OCI-LY3 (cell line): Measurements from ENCODE around the gene FRMD6.

Source experiments
- H2AFZ ChIP-seq: fragments of 200-600, 300-600 bp; shearing (Covaris generic); 2 replicates; pipeline ENCODE4 v1.6.0; 2014; ENCODE audit warnings: antibody characterized with exemption, low read depth, low read length
- H3K27ac ChIP-seq: fragments of 200-600, 300-600 bp; sonication (generic); 2 replicates; pipeline ENCODE4 v1.5.1; 2014; ENCODE audit warnings: mild to moderate bottlenecking, low read length, moderate library complexity, mixed read lengths
- H3K27me3 ChIP-seq: fragments of 200-600, 300-600 bp; sonication (generic); 2 replicates; pipeline ENCODE4 v1.6.1; 2014; ENCODE audit warnings: low read depth, low read length, mixed read lengths
- H3K36me3 ChIP-seq: fragments of 200-600, 300-600 bp; sonication (generic); replicated peaks from 2 replicates; pipeline ENCODE3; 2014; ENCODE audit warnings: low read depth, low read length, mixed read lengths
- H3K4me1 ChIP-seq: fragments of 300-600, 200-600 bp; sonication (generic); 2 replicates; pipeline ENCODE4 v1.6.1; 2014; ENCODE audit warnings: low read length, mixed read lengths
- H3K4me2 ChIP-seq: fragments of 200-600, 300-600 bp; sonication (generic); 2 replicates; pipeline ENCODE4 v1.6.1; 2014; ENCODE audit warnings: low read length, mixed read lengths
- H3K4me3 ChIP-seq: fragments of 300-600, 200-600 bp; sonication (generic); 2 replicates; pipeline ENCODE4 v1.5.1; 2014; ENCODE audit warnings: antibody characterized with exemption, mild to moderate bottlenecking, low read length, moderate library complexity
- H3K79me2 ChIP-seq: fragments of 300-600, 200-600 bp; shearing (Covaris generic); 2 replicates; pipeline ENCODE4 v1.6.1; 2014; ENCODE audit warnings: mild to moderate bottlenecking, low read length, mixed read lengths
- H3K9ac ChIP-seq: fragments of 300-600, 200-600 bp; shearing (Covaris generic); 2 replicates; pipeline ENCODE4 v1.6.0; 2014; ENCODE audit warnings: mild to moderate bottlenecking, low read length, moderate library complexity
- H3K9me3 ChIP-seq: fragments of 200-600, 300-600 bp; shearing (Covaris generic); 2 replicates; pipeline ENCODE4 v1.6.1; 2014; ENCODE audit warnings: low read length, mixed read lengths; ENCODE audit not compliant: insufficient read depth
- H4K20me1 ChIP-seq: fragments of 200-600, 300-600 bp; sonication (generic); 2 replicates; pipeline ENCODE4 v1.6.1; 2016; ENCODE audit warnings: low read length, mixed read lengths; ENCODE audit not compliant: insufficient read depth
- CTCF ChIP-seq: fragments of 200-600, 300-600 bp; sonication (generic); IDR thresholded peaks from 2 replicates; pipeline ENCODE4 v1.5.1; 2014; ENCODE audit warnings: antibody characterized with exemption, low read length, low read depth
- EZH2phosphoT487 ChIP-seq: fragments of 200-600 bp; shearing (Covaris generic); IDR thresholded peaks from 2 replicates; pipeline ENCODE4 v1.6.1; 2018; ENCODE audit warnings: antibody characterized with exemption, mixed run types, low read depth

The FRMD6 gene

GRCh38 chr14:51636109-51636508 is 15.6 kb upstream of the FRMD6 start:
- H3K27ac ChIP-seq: no peak overlapping the region
- no peak for TF ChIP-seq EZH2phosphoT487
- TF ChIP-seq CTCF: no peak

GRCh38 chr14:51638071-51638944 is 13.4 kb upstream of the FRMD6 start:
- Histone ChIP-seq H3K79me2 (no peaks in the 10 kb centered on the region), H3K36me3 (no peaks in the 10 kb centered on the region), H4K20me1 (no peaks in the 10 kb centered on the region), H3K4me3 (no peak overlapping the region), H3K27me3 (peaks cover 12% of the 10 kb centered on the region; the same call in 1 of the 2 replicates), H3K9ac (no peak overlapping the region), H3K9me3 (no peaks in the 10 kb centered on the region), H3K4me2 (no peak overlapping the region), H3K27ac (no peak overlapping the region), H2AFZ (no peak overlapping the region), H3K4me1 (no peaks in the 10 kb centered on the region)
- no peak for TF ChIP-seq CTCF
- TF ChIP-seq EZH2phosphoT487: no peak

More at GRCh38 chr14:51636109-51636508, 15.6 kb upstream of the FRMD6 start:
- Histone ChIP-seq H2AFZ (no peak overlapping the region), H3K79me2 (no peaks in the 10 kb centered on the region), H3K4me2 (no peak overlapping the region), H3K9me3 (no peaks in the 10 kb centered on the region), H3K4me3 (no peak overlapping the region), H4K20me1 (no peaks in the 10 kb centered on the region), H3K27me3 (peaks cover 12% of the 10 kb centered on the region; the same call in 1 of the 2 replicates), H3K9ac (no peak overlapping the region), H3K4me1 (no peaks in the 10 kb centered on the region), H3K36me3 (no peaks in the 10 kb centered on the region)

DNA sequence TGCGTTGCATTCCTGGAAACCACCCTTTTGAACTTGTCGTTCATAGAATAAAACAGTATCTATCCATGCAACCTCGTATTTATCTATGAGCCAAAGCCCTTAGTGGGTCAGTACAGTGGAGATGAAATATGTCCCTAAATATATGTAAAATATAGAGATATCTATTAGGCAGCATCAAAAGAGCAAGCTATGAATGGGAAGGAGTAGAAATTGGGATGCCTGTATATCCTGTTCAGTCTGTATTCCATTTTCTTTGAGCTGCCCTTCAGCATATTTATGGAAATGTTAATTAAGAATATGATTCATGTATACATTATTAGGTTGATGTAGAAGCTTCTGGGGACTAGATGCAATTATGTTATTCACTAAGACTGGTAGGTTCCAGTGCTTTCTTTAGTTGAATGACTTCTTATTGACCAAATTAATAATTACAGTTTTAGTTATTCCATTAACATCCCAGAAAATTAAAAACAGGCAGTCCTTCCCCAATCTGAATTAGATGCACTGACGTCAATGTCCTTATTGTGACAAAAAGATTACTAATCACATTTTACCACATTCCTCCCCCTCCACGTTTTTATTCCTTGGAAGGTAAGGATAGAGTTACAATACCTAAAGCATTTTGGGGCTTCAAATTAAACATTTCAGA is 11.9 kb upstream of the FRMD6 start:
- no peak overlapping the region for H3K4me3 ChIP-seq

More for the DNA sequence above, 11.9 kb upstream of the FRMD6 start:
- Histone ChIP-seq H3K79me2 (no peaks in the 10 kb centered on the region), H3K36me3 (no peaks in the 10 kb centered on the region), H4K20me1 (no peaks in the 10 kb centered on the region), H2AFZ (no peak overlapping the region), H3K4me1 (no peaks in the 10 kb centered on the region), H3K27me3 (peaks cover 12% of the 10 kb centered on the region; the same call in 1 of the 2 replicates), H3K4me2 (no peak overlapping the region), H3K9me3 (no peaks in the 10 kb centered on the region), H3K9ac (no peak overlapping the region), H3K27ac (no peak overlapping the region)
- no peak for TF ChIP-seq EZH2phosphoT487
- TF ChIP-seq CTCF: no peak
